Testis (tissue), 3 donors: ENCODE data around the gene ARID1B. TPM values are rescaled to one million over a fixed set of nuclear protein-coding genes. Genes with fewer than 3 reads are reported as not detected.

Source experiments
- DNase-seq: peaks from one replicate; pipeline ENCODE4 v3.0.0-alpha.2; 2019
- H3K27ac ChIP-seq, 2 donors: fragments of 200-600 bp; sonication (generic); one replicate each; pipeline ENCODE4 v1.5.1; 2019
- H3K27me3 ChIP-seq: fragments of 200-600 bp; sonication (generic); one replicate; pipeline ENCODE4 v1.5.1; 2019
- H3K36me3 ChIP-seq: fragments of 200-600 bp; sonication (generic); one replicate; pipeline ENCODE4 v1.5.1; 2017; ENCODE audit warnings: low read depth; ENCODE audit errors: missing control alignments
- H3K4me1 ChIP-seq: fragments of 200-600 bp; sonication (generic); one replicate; pipeline ENCODE4 v1.5.1; 2019
- H3K4me3 ChIP-seq, 2 donors: fragments of 200-600 bp; sonication (generic); one replicate each; pipeline ENCODE4 v1.5.1; 2017 to 2019
- H3K9me3 ChIP-seq: fragments of 200-600 bp; sonication (generic); one replicate; pipeline ENCODE4 v1.5.1; 2017
- POLR2A ChIP-seq: fragments of 450-650 bp; IDR thresholded peaks from one replicate; pipeline ENCODE4 v1.6.1; 2017; ENCODE audit warnings: antibody characterized with exemption, mild to moderate bottlenecking, moderate library complexity
- WGBS, 2 donors: methylation state at CpG; one replicate each; pipeline ENCODE4 v1.1.5; 2018; 5-methylcytosine and 5-hydroxymethylcytosine counted together
- intact Hi-C: fragments of 100-400 bp; cut with DNase I; formaldehyde crosslinking; loops from one replicate; pipeline ENCODE4 v1.15.1; 2023; ENCODE audit warnings: low total_unique reads
- polyA plus RNA-seq: library from polyadenylated mRNA; stranded (reverse); fragments of 350-450 nt; fragmentation: Illumina TruSeq; extraction: RNeasy Lipid Tissue Mini Kit (QIAGEN cat#74804); gene quantifications from one replicate; pipeline ENCODE4 v1.2.3, GENCODE V29; 2014; ENCODE audit warnings: low read depth, low replicate concordance; ENCODE audit not compliant: insufficient read depth
- total RNA-seq, 2 donors: library from RNA; depleted of rRNA; stranded (reverse); fragments of >200 nt; gene quantifications; one replicate each; pipeline ENCODE4 v1.2.3, GENCODE V29; 2016
- TF ChIP-seq, protein P1 (sequence below), 3 experiments: fragments of 450-650 bp in 2 of 3; fragments of 200-600 bp in 1 of 3; sonication (generic) in 1 of 3; IDR thresholded peaks; one replicate each; pipeline ENCODE4 v1.5.1; 2016 to 2019; ENCODE audit warnings: antibody characterized with exemption in 3 of 3, mild to moderate bottlenecking in 2 of 3, moderate library complexity in 1 of 3

Gene ARID1B
- total and polyA plus RNA-seq, 3 donors from 2014 or later: 26.2 to 126 (median 103) TPM

DNA sequence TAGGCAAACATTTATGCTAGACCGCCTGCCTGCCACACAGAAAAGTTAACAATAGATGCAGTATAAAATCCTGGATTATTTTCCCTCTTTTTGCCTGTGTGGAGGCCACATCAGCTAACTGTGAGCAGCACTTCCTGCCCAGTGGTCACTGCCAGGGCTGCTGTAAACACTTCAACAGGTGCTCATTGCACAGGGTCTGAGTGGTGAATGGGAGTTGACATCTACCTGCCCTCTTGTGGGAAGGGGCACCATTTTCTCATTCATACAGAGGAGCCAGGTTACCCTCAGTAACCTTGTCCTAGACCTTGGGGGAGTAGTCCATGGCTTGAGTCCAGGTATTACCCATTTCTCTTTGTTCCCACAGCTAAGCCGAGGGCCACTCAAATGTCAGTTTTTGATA, 310.8 kb downstream of the ARID1B start:
- no peak for DNase-seq
- Histone ChIP-seq H3K9me3 (no peaks in the 10 kb centered on the region), H3K27ac (no peak overlapping the region), H3K36me3 (no peaks in the 10 kb centered on the region), H3K27me3 (no peaks in the 10 kb centered on the region), H3K4me3 (no peak overlapping the region), H3K4me1 (peaks cover 4% of the 10 kb centered on the region)
- intact Hi-C loops: no loop called here
- 67 to 75% methylated on average over 2 of the region's 2 CpGs for whole genome bisulfite sequencing, 2 donors
- no peak for TF ChIP-seq POLR2A
- TF ChIP-seq, protein P1, sequence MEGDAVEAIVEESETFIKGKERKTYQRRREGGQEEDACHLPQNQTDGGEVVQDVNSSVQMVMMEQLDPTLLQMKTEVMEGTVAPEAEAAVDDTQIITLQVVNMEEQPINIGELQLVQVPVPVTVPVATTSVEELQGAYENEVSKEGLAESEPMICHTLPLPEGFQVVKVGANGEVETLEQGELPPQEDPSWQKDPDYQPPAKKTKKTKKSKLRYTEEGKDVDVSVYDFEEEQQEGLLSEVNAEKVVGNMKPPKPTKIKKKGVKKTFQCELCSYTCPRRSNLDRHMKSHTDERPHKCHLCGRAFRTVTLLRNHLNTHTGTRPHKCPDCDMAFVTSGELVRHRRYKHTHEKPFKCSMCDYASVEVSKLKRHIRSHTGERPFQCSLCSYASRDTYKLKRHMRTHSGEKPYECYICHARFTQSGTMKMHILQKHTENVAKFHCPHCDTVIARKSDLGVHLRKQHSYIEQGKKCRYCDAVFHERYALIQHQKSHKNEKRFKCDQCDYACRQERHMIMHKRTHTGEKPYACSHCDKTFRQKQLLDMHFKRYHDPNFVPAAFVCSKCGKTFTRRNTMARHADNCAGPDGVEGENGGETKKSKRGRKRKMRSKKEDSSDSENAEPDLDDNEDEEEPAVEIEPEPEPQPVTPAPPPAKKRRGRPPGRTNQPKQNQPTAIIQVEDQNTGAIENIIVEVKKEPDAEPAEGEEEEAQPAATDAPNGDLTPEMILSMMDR (IDR thresholded peaks at IDR 0.05): no peak

DNA sequence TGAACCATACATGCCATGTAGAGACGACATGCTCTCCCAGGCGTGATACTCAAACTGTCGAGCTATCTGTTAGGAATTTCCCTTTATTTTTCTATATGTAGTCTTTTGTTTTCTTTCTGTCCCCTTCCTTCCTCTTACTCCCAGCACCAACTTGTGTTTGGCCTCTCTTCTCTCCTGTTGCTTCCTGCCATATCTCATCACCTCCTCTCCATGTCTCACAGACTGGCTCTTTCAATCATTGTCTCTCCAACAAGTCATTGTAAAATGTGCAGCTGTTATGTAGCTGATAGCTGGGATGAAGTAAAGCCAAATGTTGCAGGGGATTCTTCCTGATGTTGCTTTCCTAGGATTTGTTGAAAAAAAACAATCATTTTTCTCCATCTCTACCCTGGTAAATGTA, 311.7 kb downstream of the ARID1B start:
- Histone ChIP-seq H3K9me3 (no peaks in the 10 kb centered on the region), H3K4me3 (no peak overlapping the region), H3K4me1 (peaks cover 4% of the 10 kb centered on the region), H3K36me3 (no peaks in the 10 kb centered on the region), H3K27ac (no peak overlapping the region), H3K27me3 (no peaks in the 10 kb centered on the region)
- no peak for DNase-seq
- no peak for TF ChIP-seq POLR2A
- TF ChIP-seq, protein P1 (IDR thresholded peaks at IDR 0.05): no peak
- WGBS, 2 donors: 80 to 91% methylated on average over 3 of the region's 3 CpGs
- intact Hi-C loops: no loop called here

DNA sequence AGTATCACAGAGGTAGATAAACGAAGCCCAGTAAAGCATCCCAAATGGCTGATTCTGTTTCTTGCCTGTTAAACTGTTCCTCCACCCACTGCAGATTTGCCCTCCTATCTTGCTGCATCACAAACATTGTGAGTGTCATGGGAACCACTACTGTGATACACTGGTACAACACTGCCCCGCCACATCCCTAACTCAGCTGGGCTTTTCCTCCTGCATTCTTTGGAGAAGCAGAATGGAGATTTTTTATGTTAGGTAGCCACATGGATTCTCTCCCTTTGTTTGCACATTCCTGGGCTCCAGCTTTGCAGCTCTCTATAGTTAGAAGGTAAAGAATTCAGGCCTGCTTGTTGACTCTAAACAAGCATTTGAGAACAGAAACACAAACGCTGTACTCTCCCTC, 312.1 kb downstream of the ARID1B start:
- no peak overlapping the region for H3K4me3 ChIP-seq

DNA sequence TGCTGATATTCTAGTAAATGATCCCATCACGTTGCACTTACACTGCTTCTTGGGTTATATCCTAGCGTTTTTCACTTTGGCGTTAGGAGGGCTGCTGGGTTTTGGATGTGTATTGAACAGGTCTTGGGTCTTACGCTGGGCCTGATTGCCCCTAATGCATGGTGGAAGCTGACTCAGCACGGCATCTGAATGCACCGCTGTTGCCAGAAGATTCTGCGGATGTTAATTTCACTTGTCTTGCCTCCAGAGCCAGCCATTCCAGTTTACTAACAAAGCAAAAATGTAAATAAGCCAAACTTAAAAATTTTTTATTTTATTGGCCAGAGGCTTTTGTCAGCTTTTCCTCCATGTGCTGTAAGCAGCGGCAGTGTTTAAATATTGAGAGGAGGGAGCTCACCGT, 312.7 kb downstream of the ARID1B start:
- no peak for DNase-seq
- no peak overlapping the region for H3K4me3 ChIP-seq
- TF ChIP-seq POLR2A: no peak
- TF ChIP-seq, protein P1 (IDR thresholded peaks at IDR 0.05): no peak
- 77 to 82% methylated on average over 9 of the region's 9 CpGs for WGBS, 2 donors
- H3K36me3 ChIP-seq: no peaks in the 10 kb centered on the region
- intact Hi-C loops: no loop called here
- H3K9me3 ChIP-seq: no peaks in the 10 kb centered on the region
- H3K27ac ChIP-seq: no peak overlapping the region
- H3K4me1 ChIP-seq: peaks cover 4% of the 10 kb centered on the region
- no peaks in the 10 kb centered on the region for H3K27me3 ChIP-seq

More for the DNA sequence above, 312.1 kb downstream of the ARID1B start:
- no peak for DNase-seq
- TF ChIP-seq, protein P1 (IDR thresholded peaks at IDR 0.05): no peak
- TF ChIP-seq POLR2A: no peak
- H3K27me3 ChIP-seq: no peaks in the 10 kb centered on the region
- H3K27ac ChIP-seq: no peak overlapping the region
- no peaks in the 10 kb centered on the region for H3K9me3 ChIP-seq
- peaks cover 4% of the 10 kb centered on the region for H3K4me1 ChIP-seq
- intact Hi-C loops: no loop called here
- 73 to 79% methylated on average over 3 of the region's 3 CpGs for WGBS, 2 donors
- no peaks in the 10 kb centered on the region for H3K36me3 ChIP-seq

DNA sequence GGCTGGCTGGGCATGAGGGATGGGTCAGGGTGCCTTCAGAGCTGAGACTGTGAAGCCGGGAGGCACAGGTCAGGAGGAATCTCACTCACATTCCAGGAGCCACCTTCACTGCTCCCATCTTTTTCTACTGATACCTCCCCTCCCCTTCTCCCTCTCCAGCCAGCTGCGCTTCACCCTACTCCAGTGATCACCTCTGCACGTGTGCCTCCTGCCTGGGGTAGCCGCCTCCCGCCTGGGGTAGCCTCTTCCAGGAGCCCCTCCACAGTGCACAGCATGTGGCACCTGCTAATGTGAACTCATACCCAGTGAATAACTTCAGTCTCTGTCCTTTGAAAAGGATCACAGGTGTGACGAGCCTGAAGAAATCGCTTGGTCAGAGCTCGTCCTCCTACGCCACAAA, 313.6 kb downstream of the ARID1B start:
- Histone ChIP-seq H3K4me1 (peaks cover 4% of the 10 kb centered on the region), H3K9me3 (no peaks in the 10 kb centered on the region), H3K4me3 (no peak overlapping the region), H3K27ac (no peak overlapping the region), H3K36me3 (no peaks in the 10 kb centered on the region), H3K27me3 (no peaks in the 10 kb centered on the region)
- TF ChIP-seq POLR2A: no peak
- TF ChIP-seq, protein P1 (IDR thresholded peaks at IDR 0.05): no peak
- 90 to 96% methylated on average over 9 of the region's 9 CpGs for WGBS, 2 donors
- DNase-seq: no peak
- intact Hi-C loops: no loop called here
